UCSD-AML1 (cell line): ENCODE results near the gene PYCR2.

Experiments
- DNase-seq: peaks from one replicate; lab custom pipeline; 2025; ENCODE audit not compliant: unreplicated experiment; lab: John Stamatoyannopoulos, UW

PYCR2 gene

DNA sequence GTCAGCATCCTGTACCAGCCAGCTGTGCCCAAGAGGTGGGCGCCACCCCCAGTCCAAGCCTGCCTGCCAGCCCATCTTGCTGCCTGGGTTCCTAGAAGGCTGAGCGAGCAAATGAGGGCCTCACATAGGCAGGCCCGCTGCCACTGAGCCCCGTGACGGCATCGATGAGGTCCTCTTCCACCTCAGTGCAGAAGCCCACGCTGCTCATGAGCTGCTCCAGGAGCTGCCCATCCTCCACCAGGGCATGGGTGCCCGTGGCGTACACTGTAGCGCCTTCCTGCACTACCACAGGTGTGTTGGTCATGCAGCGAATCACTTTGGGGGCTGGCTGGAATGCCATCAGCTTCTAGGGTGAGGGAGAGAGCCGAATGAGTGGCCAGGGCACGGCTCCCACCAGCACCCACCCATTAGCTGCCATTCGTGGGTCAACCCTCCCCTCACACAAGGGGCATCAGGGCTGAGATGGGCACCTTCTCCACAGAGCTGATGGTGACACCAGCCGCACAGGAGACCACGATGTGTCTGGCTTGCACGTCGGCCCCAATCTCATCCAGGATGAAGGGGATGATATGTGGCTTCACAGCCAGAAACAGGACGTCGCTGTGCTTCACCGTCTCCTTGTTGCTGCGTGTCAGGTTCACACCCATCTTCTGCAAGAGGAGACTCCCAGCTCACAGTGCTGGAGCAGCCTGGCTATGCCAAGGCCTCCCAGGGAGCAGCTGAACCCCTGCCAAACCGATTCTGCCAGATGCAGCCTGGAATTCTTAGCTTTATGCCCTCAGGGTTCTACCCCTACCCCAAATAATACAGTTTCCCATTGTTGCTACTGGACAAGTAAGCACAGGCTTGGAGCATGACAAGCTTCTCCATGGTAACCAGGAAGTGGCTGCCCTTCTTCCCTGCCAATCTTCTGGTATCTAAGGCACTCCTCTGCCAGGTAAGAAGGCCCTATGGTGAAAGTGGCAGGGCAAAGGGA is 2.0 kb downstream of the PYCR2 start:
- no peak for DNase-seq

GRCh38 chr1:225919906-225920305 is 4.1 kb downstream of the PYCR2 start:
- no peak for DNase-seq

DNA sequence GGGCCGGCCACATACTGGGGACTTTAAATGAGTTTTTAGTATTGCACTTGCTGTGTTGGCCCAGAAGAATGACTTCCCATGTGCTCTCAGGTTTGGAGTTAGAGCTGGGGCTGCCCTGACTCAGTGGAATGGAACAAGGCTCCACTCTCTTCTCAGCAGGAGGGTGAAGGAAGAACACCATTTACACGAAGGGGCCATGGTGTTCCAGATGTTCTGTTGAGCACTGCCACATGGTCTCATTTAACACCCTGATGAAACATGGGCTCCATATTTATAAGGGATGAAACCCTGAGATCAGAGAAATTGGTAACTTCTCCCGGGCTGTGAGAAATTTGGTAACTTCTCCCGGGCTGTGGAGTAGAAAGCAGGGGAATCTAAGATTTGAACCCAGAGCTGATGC is 5.8 kb downstream of the PYCR2 start:
- no peak for DNase-seq

DNA sequence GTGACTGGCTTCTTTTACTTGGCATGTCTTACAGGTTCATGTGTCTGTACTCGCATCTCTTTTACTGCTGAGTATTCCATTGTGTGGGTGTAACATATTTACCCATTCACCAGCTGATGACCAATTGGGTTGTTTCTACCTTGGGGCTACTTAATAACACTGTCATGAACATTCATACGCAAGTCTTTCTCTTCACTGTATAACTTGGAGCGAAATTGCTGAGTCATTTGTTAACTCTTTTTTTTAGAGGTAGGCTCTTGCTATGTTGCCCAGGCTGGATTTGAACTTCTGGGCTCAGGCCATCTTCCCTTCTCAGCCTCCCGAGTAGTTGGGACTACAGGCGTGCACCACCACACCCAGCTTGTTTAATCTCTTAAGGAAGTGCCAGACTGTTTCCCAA is 6.5 kb downstream of the PYCR2 start:
- no peak for DNase-seq

- no peak for DNase-seq
These were observed 6.9 kb downstream of the PYCR2 start for GRCh38 chr1:225917101-225917500.

DNA sequence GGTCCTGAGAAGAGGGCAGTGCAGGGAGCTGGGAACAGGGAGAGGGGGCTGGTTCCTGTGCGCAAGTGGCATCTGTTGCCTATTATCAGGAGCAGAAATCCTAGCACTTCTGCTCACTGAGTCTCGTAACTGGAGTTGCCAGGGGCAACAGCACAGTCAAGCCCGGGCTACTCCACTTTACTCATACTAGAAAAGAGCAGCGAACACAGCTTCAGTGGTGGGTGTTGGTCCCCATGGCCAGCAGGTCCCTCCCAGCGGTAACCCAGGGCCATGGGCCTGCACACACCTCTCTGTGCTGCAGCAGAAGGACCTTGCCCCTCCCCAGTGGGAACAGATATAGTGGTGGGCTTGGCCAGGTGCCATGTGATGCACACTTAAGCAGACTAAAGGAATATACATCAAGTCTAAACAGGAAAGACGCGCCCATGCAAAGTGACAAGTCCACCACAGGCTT is 8.5 kb downstream of the PYCR2 start:
- no peak for DNase-seq

- DNase-seq = no peak
These were observed 9.1 kb downstream of the PYCR2 start for GRCh38 chr1:225914947-225915346.

- DNase-seq = no peak
These were observed 9.7 kb downstream of the PYCR2 start for GRCh38 chr1:225914391-225914790.

- no peak for DNase-seq
These were observed 12.6 kb downstream of the PYCR2 start for GRCh38 chr1:225911191-225912130.

DNA sequence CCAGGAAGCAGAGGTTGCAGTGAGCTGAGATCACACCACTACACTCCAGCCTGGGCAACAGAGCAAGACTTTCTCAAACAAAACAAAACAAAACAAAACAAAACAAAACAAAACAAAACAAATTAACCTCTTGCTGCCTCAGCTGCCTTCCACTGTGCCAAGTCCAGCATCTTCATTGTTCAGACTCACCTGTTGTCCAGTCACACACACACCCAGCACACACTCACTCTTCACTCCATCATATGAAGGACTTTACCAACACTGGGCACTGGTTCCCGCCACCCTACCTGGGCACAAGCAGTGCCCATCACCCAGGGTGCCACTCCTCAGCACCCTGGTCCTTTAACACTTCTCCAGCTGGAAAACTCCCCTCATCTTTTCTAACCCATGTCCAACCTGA is 14.6 kb downstream of the PYCR2 start:
- DNase-seq = no peak

- DNase-seq = no peak
These were observed 15.3 kb downstream of the PYCR2 start for GRCh38 chr1:225908773-225909172.

DNA sequence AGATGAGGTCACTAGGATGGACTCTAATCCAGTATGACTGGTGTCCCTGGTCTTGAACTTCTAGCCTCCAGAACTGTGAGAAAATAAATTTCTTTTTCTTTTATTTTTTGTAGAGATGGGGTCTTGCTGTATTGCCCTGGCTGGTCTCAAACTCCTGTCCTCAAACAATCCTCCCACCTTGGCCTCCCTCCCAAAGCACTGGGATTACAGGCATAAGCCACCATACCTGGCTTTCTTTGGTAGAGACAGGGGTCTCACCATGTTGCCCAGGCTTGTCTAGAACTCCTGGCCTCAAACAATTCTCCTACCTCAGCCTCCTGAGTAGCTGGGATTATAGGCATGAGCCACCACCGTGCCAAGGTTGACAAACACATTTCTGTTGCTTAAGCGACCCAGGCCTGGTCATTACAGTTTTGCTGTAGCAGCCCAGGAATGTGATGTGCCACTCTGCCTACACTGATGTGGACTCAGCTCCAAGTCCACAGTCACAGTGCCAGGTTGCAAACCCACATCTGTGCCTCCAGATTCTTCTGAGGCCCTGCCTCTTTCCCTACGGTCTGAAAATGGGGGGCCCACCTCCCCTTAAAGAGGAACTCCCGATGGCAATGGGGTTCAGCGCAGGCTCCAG is 15.9 kb downstream of the PYCR2 start:
- no peak for DNase-seq

DNA sequence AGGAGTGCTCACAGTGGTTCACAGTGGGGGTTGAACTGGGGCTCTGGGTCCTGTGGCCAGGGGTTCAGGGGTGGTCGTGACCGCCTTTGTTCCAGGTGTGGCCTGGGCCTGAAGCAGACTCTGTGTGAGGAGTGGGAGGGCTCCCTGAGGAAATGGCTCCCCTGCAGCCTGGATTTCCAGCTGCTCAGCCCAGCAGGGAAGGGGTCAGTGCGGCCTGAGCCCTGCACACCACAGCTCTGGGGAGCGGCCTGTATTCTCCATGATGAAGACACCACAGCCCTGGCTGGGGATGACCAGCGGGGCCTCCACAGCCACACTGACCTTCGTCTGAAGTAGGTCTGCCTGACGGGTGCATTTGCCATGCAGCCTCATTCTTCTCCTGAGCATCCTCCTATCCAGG is 16.7 kb downstream of the PYCR2 start:
- DNase-seq = no peak

- no peak for DNase-seq
These were observed 17.6 kb downstream of the PYCR2 start for GRCh38 chr1:225906467-225906866.

DNA sequence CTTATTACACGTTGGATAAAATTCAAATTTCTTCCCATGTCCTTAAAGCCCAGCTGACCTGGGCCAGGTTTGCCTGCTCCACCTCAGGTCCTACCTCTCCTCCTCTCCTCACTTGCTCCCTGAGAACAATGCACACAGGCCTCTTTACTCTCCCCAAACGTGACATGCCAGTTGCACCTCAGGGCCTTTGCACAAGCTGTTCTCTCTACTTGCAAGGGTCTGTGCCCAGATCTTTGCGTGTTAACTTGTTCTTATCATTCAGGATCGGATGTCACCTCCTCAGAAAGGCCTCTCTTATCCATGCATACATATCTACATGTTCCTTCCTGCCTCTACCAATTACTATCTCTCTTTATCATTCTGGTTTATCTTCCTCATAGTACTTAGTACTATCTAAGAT is 20.4 kb downstream of the PYCR2 start:
- DNase-seq = no peak

GRCh38 chr1:225899044-225899925 is 24.8 kb downstream of the PYCR2 start:
- DNase-seq = peak; percentile 67

DNA sequence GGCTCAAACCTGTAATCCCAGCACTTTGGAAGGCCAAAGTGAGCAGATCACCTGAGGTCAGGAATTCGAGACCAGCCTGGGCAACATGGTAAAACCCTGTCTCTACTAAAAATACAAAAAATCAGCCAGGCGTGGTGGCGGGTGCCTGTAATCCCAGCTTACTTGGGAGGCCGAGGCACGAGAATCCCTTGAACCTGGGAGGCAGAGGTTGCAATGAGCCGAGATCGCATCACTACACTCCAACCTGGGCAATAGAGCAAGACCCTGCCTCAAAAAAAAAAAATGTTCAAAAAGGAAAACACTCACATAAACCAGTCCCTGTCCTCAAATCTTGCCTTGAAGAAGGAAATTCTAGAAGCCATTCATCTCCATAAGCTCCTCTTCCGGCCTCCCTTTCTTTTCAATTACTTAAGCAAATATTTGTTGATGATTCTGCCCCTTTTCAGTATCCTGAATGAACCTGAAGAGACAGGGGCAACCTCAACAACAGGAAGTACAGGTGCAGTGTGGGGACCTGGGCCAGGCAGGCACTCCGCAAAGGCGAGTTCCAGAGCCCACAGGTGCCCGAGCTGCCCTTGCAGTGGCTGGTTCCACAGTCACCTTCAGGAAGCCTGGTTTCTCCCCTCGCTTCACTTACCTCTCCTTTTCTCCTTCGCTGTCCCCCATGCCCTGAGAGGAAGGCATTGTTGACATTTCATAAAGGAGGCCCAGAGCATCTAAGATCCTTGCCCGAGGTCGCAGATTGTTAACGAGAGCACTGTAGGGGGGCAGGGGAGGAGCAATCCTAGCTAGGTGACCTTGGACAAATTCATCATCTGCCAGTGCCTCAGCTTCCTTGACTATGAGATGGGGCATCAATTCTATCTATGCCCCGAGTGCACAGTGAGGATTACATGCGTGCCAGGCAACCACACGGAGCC is 26.2 kb downstream of the PYCR2 start:
- DNase-seq = no peak

DNA sequence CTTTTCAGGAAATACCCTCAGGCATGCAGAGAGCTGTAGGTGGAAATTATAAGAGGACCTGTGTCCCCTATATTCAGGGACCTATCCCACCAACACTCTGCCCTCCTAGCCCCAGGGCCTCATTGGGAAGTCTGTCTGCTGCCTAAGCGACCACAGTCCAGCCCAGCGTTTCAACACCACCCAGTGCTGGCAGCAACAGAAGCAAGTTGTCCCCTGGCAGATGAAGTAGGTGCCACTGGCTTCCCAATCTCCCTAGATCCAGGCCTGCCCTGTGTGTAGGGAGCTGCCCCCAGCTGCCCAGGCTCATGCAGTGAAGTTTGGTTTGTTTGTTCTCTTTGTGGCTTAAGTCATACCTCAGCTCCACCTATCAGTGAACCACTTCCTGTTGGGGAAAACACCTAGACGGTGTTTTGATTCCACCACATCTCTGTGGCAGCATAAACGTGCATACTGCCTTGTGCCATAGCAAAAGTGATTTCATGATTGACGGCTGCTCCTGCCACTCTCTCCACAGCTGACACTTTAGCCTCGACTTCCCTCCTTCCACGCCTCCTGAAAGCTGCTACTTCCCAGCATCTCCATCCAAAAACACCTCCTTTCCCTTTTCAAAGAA is 27.0 kb downstream of the PYCR2 start:
- peak; percentile 27 for DNase-seq

DNA sequence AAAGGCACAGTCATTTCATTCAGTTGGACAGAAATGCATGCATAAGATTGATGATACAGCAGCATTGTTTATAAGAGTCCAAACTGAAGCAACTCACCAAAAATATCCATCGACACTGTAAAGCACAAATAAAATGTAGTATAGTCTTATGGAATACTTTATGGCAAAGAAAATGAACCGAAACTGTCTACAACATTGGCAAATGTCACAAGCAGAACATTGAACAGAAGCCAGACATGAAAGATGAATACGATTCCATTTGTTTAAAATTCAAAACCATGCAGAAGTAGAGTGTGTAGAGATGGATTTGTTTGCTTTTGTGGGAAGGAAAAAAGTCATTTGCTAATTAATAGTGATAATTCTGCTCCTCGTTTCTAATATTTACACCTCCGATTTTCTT is 27.6 kb downstream of the PYCR2 start:
- DNase-seq = no peak
